Measurements from ENCODE around the gene CALHM1. TPM values are rescaled to one million over a fixed set of nuclear protein-coding genes. Genes with fewer than 3 reads are reported as not detected.
A peak's percentile ranks its signal among the peaks of the same experiment; 100 is the strongest.

Gene CALHM1
- total RNA-seq, 1 donor from 2014 or later: not detected

DNA sequence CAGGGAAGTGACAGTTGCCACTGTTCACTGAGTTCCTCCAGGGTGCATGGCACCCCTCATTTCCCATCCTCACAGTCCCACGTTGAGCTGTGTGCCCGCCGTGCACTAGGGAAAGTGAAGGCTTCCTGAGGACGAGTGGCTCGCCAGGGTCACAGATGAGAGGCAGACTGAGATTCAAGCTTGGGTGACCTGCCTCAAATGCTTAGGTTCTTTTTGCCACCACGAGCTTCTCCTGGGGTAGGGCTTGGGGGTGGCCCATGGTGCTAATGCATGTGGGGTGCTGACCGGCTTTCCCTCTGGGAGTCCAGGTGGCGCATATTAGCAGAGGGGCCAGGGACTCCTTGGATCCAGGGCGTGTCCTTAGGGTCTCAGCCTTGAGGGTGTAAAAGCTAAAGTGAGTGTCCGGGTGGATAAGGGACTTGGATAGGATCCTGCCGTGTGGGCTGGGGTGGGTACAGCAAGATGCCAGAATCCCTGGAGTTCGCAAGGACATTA, 8.5 kb downstream of the CALHM1 start:
- H3K4me1 Mint-ChIP-seq (ENCODE audit: unreplicated experiment): peaks cover 41% of the 10 kb centered on the region
- DNase-seq (ENCODE audit: extremely low spot score, unreplicated experiment): no peak
- TF ChIP-seq CTCF (IDR thresholded peaks at IDR 0.05): no peak
- H3K4me3 Mint-ChIP-seq (ENCODE audit: unreplicated experiment): peak overlapping the region; percentile 38
- H3K27me3 Mint-ChIP-seq (ENCODE audit: unreplicated experiment): no peaks in the 10 kb centered on the region
- peaks cover 14% of the 10 kb centered on the region for H3K36me3 Mint-ChIP-seq (ENCODE audit: unreplicated experiment)
- H3K27ac Mint-ChIP-seq (ENCODE audit: unreplicated experiment): peak overlapping the region; percentile 83
- H3K9me3 Mint-ChIP-seq (ENCODE audit: unreplicated experiment): no peaks in the 10 kb centered on the region

GRCh38 chr10:103449208-103450144, 9.2 kb downstream of the CALHM1 start:
- H3K4me3 Mint-ChIP-seq (ENCODE audit: unreplicated experiment): no peak overlapping the region
- peaks cover 41% of the 10 kb centered on the region for H3K4me1 Mint-ChIP-seq (ENCODE audit: unreplicated experiment)
- no peaks in the 10 kb centered on the region for H3K9me3 Mint-ChIP-seq (ENCODE audit: unreplicated experiment)
- no peak for TF ChIP-seq CTCF (IDR thresholded peaks at IDR 0.05)
- no peaks in the 10 kb centered on the region for H3K27me3 Mint-ChIP-seq (ENCODE audit: unreplicated experiment)
- peak overlapping the region; percentile 70 for H3K27ac Mint-ChIP-seq (ENCODE audit: unreplicated experiment)
- H3K36me3 Mint-ChIP-seq (ENCODE audit: unreplicated experiment): peaks cover 20% of the 10 kb centered on the region
- no peak for DNase-seq (ENCODE audit: extremely low spot score, unreplicated experiment)

GRCh38 chr10:103448746-103449145, 10.0 kb downstream of the CALHM1 start:
- DNase-seq (ENCODE audit: extremely low spot score, unreplicated experiment): no peak
- Mint-ChIP-seq H3K4me3 (ENCODE audit: unreplicated experiment) (no peak overlapping the region), H3K9me3 (ENCODE audit: unreplicated experiment) (no peaks in the 10 kb centered on the region), H3K4me1 (ENCODE audit: unreplicated experiment) (peaks cover 41% of the 10 kb centered on the region), H3K36me3 (ENCODE audit: unreplicated experiment) (peaks cover 27% of the 10 kb centered on the region), H3K27me3 (ENCODE audit: unreplicated experiment) (no peaks in the 10 kb centered on the region), H3K27ac (ENCODE audit: unreplicated experiment) (peak overlapping the region; percentile 45)
- TF ChIP-seq CTCF (IDR thresholded peaks at IDR 0.05): no peak

GRCh38 chr10:103447187-103447586, 11.5 kb downstream of the CALHM1 start:
- H3K9me3 Mint-ChIP-seq (ENCODE audit: unreplicated experiment): no peaks in the 10 kb centered on the region
- no peak overlapping the region for H3K27ac Mint-ChIP-seq (ENCODE audit: unreplicated experiment)
- no peak overlapping the region for H3K4me3 Mint-ChIP-seq (ENCODE audit: unreplicated experiment)
- H3K27me3 Mint-ChIP-seq (ENCODE audit: unreplicated experiment): no peaks in the 10 kb centered on the region
- DNase-seq (ENCODE audit: extremely low spot score, unreplicated experiment): no peak
- H3K36me3 Mint-ChIP-seq (ENCODE audit: unreplicated experiment): peaks cover 38% of the 10 kb centered on the region
- no peak for TF ChIP-seq CTCF (IDR thresholded peaks at IDR 0.05)
- peaks cover 41% of the 10 kb centered on the region for H3K4me1 Mint-ChIP-seq (ENCODE audit: unreplicated experiment)

Measured in osteocyte (in vitro differentiated cells).